HepG2 (cell line): Measurements from ENCODE around the gene PCBP4. TPM values are rescaled to one million over a fixed set of nuclear protein-coding genes. Genes with fewer than 3 reads are reported as not detected.

Experiments
- BCL6 ChIP-seq: IDR thresholded peaks from 2 replicates; pipeline ENCODE4 v1.6.1; 2016; ENCODE audit warnings: missing genetic modification reagents, missing compliant biosample characterization
- FOXC1 ChIP-seq: sonication (generic); formaldehyde crosslinking; IDR thresholded peaks from 2 replicates; pipeline ENCODE4 v1.8.0; 2022; ENCODE audit warnings: mild to moderate bottlenecking, missing genetic modification reagents, borderline replicate concordance
- GZF1 ChIP-seq: sonication (generic); formaldehyde crosslinking; IDR thresholded peaks from 2 replicates; pipeline ENCODE4 v1.5.1; 2020; ENCODE audit warnings: mild to moderate bottlenecking, missing genetic modification reagents
- HNF4G ChIP-seq, 2 experiments: sonication (generic) in 1 of 2; formaldehyde crosslinking in 1 of 2; IDR thresholded peaks; 2 replicates each; pipeline versions ENCODE4 v1.4.0 to v1.6.1; 2011 to 2020; ENCODE audit warnings: borderline replicate concordance in 2 of 2, low read depth in 2 of 2, mild to moderate bottlenecking in 2 of 2, low read length in 1 of 2, missing genetic modification reagents in 1 of 2, moderate library complexity in 1 of 2
- KLF16 ChIP-seq, 2 experiments: sonication (generic) in 1 of 2; formaldehyde crosslinking in 1 of 2; IDR thresholded peaks; 2 replicates each; pipeline versions ENCODE4 v1.6.1 to v1.8.0; 2016 to 2023; ENCODE audit warnings: missing genetic modification reagents in 2 of 2, missing compliant biosample characterization in 1 of 2
- NFIB ChIP-seq: sonication (generic); formaldehyde crosslinking; IDR thresholded peaks from 2 replicates; pipeline ENCODE4 v1.9.0; 2021; ENCODE audit warnings: missing genetic modification reagents, mild to moderate bottlenecking, borderline replicate concordance
- RXRA ChIP-seq: sonication (generic); formaldehyde crosslinking; IDR thresholded peaks from 2 replicates; pipeline ENCODE4 v1.5.1; 2020; ENCODE audit warnings: missing genetic modification reagents
- ZNF350 ChIP-seq: sonication (generic); formaldehyde crosslinking; IDR thresholded peaks from 2 replicates; pipeline ENCODE4 v1.4.0; 2020; ENCODE audit warnings: mild to moderate bottlenecking, low read depth, missing genetic modification reagents, borderline replicate concordance
- ZNF484 ChIP-seq: sonication (generic); formaldehyde crosslinking; IDR thresholded peaks from 2 replicates; pipeline ENCODE4 v1.5.1; 2020; ENCODE audit warnings: mild to moderate bottlenecking, low read depth, missing genetic modification reagents, borderline replicate concordance
- ZNF777 ChIP-seq: sonication (generic); formaldehyde crosslinking; IDR thresholded peaks from 2 replicates; pipeline ENCODE4 v1.4.0; 2020; ENCODE audit warnings: missing genetic modification reagents
- ZNF839 ChIP-seq: sonication (generic); formaldehyde crosslinking; IDR thresholded peaks from 2 replicates; pipeline ENCODE4 v1.4.0; 2020; ENCODE audit warnings: missing genetic modification reagents, mild to moderate bottlenecking, borderline replicate concordance
- ZSCAN31 ChIP-seq: sonication (generic); formaldehyde crosslinking; IDR thresholded peaks from 2 replicates; pipeline ENCODE4 v1.5.0; 2020; ENCODE audit warnings: low read depth, mild to moderate bottlenecking, missing genetic modification reagents
- polyA plus RNA-seq, 8 experiments: library from polyadenylated mRNA; depleted of rRNA in 3 of 8; stranded (reverse) in 7 of 8; unstranded in 1 of 8; fragments of >200 nt; fragmentation: Illumina TruSeq in 4 of 8; extraction: Trizol in 4 of 8; gene quantifications; 2 replicates each; pipeline versions ENCODE4 v1.2.1 to v1.2.3, GENCODE V29; 2011 to 2016; ENCODE audit warnings: low read depth in 4 of 8, missing spikeins in 1 of 8, mixed read lengths in 1 of 8; ENCODE audit not compliant: insufficient read depth in 1 of 8
- total RNA-seq, 5 experiments: library from RNA; depleted of rRNA; stranded (reverse); fragments of >200 nt; fragmentation: Illumina TruSeq; extraction: Trizol; gene quantifications; 2 replicates each; pipeline ENCODE4 v1.2.3, GENCODE V29; 2016; ENCODE audit warnings: low read depth in 1 of 5
- TF ChIP-seq, protein P1 (sequence below): IDR thresholded peaks from 2 replicates; pipeline ENCODE4 v1.6.1; 2012; ENCODE audit warnings: low read length, improper control_type of control experiment
- TF ChIP-seq, protein P2 (sequence below): IDR thresholded peaks from 2 replicates; pipeline ENCODE4 v1.6.1; 2016; ENCODE audit warnings: low read depth
- TF ChIP-seq, protein P3 (sequence below): IDR thresholded peaks from 2 replicates; pipeline ENCODE4 v1.6.1; 2016
- TF ChIP-seq, protein P4 (sequence below): sonication (generic); formaldehyde crosslinking; IDR thresholded peaks from 2 replicates; pipeline ENCODE4 v1.5.0; 2020; ENCODE audit warnings: mild to moderate bottlenecking, missing genetic modification reagents, moderate library complexity
- TF ChIP-seq, protein P5 (sequence below): sonication (generic); formaldehyde crosslinking; IDR thresholded peaks from 2 replicates; pipeline ENCODE4; 2020; ENCODE audit warnings: missing genetic modification reagents, mild to moderate bottlenecking, borderline replicate concordance

Gene PCBP4
- total and polyA plus RNA-seq, 2 of the 13 experiments (the other 11 are each of a cell fraction or from before 2014, with no cell fraction given): 36.8 to 51.3 TPM

DNA sequence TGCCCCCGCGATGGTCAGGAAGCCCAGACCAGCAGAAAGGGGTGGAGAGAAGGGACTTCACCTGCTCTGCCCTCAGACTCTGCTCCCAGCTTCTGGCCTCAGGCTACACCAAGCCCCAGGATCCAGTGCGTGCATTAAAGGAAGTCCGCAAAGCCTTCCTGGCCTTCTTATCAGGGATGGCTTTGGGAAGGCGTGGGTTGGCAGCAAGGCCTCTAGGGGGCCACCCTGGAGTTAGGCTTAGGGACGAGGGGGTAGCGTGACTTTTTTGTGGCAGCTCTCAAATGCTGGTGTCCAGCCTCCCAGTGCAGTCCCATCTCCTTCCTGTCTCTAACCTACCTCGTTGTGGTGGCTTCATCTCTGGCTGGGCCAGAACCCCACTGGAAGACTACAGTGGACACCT, 47.4 kb upstream of the PCBP4 start (continued):
- TF ChIP-seq ZNF777 (CRISPR knock-in tag): no peak
- no peak for TF ChIP-seq RXRA (CRISPR knock-in tag)
- TF ChIP-seq, protein P1, sequence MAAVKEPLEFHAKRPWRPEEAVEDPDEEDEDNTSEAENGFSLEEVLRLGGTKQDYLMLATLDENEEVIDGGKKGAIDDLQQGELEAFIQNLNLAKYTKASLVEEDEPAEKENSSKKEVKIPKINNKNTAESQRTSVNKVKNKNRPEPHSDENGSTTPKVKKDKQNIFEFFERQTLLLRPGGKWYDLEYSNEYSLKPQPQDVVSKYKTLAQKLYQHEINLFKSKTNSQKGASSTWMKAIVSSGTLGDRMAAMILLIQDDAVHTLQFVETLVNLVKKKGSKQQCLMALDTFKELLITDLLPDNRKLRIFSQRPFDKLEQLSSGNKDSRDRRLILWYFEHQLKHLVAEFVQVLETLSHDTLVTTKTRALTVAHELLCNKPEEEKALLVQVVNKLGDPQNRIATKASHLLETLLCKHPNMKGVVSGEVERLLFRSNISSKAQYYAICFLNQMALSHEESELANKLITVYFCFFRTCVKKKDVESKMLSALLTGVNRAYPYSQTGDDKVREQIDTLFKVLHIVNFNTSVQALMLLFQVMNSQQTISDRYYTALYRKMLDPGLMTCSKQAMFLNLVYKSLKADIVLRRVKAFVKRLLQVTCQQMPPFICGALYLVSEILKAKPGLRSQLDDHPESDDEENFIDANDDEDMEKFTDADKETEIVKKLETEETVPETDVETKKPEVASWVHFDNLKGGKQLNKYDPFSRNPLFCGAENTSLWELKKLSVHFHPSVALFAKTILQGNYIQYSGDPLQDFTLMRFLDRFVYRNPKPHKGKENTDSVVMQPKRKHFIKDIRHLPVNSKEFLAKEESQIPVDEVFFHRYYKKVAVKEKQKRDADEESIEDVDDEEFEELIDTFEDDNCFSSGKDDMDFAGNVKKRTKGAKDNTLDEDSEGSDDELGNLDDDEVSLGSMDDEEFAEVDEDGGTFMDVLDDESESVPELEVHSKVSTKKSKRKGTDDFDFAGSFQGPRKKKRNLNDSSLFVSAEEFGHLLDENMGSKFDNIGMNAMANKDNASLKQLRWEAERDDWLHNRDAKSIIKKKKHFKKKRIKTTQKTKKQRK: no peak
- TF ChIP-seq, protein P2, sequence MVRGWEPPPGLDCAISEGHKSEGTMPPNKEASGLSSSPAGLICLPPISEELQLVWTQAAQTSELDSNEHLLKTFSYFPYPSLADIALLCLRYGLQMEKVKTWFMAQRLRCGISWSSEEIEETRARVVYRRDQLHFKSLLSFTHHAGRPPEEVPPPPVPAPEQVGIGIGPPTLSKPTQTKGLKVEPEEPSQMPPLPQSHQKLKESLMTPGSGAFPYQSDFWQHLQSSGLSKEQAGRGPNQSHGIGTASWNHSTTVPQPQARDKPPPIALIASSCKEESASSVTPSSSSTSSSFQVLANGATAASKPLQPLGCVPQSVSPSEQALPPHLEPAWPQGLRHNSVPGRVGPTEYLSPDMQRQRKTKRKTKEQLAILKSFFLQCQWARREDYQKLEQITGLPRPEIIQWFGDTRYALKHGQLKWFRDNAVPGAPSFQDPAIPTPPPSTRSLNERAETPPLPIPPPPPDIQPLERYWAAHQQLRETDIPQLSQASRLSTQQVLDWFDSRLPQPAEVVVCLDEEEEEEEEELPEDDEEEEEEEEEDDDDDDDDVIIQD (CRISPR knock-in tag): no peak
- no peak for TF ChIP-seq ZNF839 (CRISPR knock-in tag)
- no peak for TF ChIP-seq BCL6
- no peak for TF ChIP-seq FOXC1
- TF ChIP-seq ZNF350 (CRISPR knock-in tag): peak; percentile 24; the same call in 1 of the 2 replicates
- TF ChIP-seq, protein P3, sequence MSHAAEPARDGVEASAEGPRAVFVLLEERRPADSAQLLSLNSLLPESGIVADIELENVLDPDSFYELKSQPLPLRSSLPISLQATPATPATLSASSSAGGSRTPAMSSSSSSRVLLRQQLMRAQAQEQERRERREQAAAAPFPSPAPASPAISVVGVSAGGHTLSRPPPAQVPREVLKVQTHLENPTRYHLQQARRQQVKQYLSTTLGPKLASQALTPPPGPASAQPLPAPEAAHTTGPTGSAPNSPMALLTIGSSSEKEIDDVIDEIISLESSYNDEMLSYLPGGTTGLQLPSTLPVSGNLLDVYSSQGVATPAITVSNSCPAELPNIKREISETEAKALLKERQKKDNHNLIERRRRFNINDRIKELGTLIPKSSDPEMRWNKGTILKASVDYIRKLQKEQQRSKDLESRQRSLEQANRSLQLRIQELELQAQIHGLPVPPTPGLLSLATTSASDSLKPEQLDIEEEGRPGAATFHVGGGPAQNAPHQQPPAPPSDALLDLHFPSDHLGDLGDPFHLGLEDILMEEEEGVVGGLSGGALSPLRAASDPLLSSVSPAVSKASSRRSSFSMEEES (CRISPR knock-in tag): no peak
- no peak for TF ChIP-seq KLF16 (CRISPR knock-in tag; IDR thresholded peaks at IDR 0.05)
- TF ChIP-seq, protein P4, sequence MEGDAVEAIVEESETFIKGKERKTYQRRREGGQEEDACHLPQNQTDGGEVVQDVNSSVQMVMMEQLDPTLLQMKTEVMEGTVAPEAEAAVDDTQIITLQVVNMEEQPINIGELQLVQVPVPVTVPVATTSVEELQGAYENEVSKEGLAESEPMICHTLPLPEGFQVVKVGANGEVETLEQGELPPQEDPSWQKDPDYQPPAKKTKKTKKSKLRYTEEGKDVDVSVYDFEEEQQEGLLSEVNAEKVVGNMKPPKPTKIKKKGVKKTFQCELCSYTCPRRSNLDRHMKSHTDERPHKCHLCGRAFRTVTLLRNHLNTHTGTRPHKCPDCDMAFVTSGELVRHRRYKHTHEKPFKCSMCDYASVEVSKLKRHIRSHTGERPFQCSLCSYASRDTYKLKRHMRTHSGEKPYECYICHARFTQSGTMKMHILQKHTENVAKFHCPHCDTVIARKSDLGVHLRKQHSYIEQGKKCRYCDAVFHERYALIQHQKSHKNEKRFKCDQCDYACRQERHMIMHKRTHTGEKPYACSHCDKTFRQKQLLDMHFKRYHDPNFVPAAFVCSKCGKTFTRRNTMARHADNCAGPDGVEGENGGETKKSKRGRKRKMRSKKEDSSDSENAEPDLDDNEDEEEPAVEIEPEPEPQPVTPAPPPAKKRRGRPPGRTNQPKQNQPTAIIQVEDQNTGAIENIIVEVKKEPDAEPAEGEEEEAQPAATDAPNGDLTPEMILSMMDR (CRISPR knock-in tag): peak; percentile 68
- no peak for TF ChIP-seq GZF1 (CRISPR knock-in tag)
- TF ChIP-seq, protein P5, sequence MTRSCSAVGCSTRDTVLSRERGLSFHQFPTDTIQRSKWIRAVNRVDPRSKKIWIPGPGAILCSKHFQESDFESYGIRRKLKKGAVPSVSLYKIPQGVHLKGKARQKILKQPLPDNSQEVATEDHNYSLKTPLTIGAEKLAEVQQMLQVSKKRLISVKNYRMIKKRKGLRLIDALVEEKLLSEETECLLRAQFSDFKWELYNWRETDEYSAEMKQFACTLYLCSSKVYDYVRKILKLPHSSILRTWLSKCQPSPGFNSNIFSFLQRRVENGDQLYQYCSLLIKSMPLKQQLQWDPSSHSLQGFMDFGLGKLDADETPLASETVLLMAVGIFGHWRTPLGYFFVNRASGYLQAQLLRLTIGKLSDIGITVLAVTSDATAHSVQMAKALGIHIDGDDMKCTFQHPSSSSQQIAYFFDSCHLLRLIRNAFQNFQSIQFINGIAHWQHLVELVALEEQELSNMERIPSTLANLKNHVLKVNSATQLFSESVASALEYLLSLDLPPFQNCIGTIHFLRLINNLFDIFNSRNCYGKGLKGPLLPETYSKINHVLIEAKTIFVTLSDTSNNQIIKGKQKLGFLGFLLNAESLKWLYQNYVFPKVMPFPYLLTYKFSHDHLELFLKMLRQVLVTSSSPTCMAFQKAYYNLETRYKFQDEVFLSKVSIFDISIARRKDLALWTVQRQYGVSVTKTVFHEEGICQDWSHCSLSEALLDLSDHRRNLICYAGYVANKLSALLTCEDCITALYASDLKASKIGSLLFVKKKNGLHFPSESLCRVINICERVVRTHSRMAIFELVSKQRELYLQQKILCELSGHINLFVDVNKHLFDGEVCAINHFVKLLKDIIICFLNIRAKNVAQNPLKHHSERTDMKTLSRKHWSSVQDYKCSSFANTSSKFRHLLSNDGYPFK: no peak
- TF ChIP-seq NFIB (CRISPR knock-in tag): no peak
- TF ChIP-seq ZNF484 (CRISPR knock-in tag): no peak
- no peak for TF ChIP-seq ZSCAN31
- no peak for TF ChIP-seq HNF4G (IDR thresholded peaks at IDR 0.05; ENCODE audit: borderline replicate concordance, low read depth, low read length)
- TF ChIP-seq HNF4G (CRISPR knock-in tag; IDR thresholded peaks at IDR 0.05; ENCODE audit: borderline replicate concordance, low read depth): no peak
